PC-3 (cell line): ENCODE measurements around the gene TIMM8A. TPM values are rescaled to one million over a fixed set of nuclear protein-coding genes. Genes with fewer than 3 reads are reported as not detected.

ENCODE experiments used
- ATAC-seq: fragments of 200-7000 bp; cut with Tn5 transposase; 2 replicates; pipeline ENCODE4 v1.9.1; 2020; ENCODE audit warnings: mild to moderate bottlenecking, moderate library complexity
- BruUV-seq: library from RNA; stranded (reverse); fragments of 400-500 nt; replicated peaks from 2 replicates; lab custom pipeline; 2021; lab: Mats Ljungman, UMichigan
- CTCF ChIA-PET: fragments of 300-600 bp; sonication (Branson Sonifier 250); formaldehyde crosslinking; loops from one replicate; lab custom pipeline; 2022; ENCODE audit warnings: antibody characterized with exemption; lab: Charles Lee
- POLR2A ChIA-PET: fragments of 300-600 bp; sonication (Branson Sonifier 250); formaldehyde crosslinking; loops from one replicate; lab custom pipeline; 2022; ENCODE audit warnings: antibody characterized with exemption; ENCODE audit not compliant: unreplicated experiment; lab: Charles Lee
- DNase-seq: peaks from one replicate; pipeline ENCODE4 v3.0.0-alpha.2; 2015
- H2AFZ ChIP-seq: fragments of 300-600 bp; sonication (generic); 2 replicates; pipeline ENCODE4 v1.6.0; 2016; ENCODE audit warnings: antibody characterized with exemption, low read length
- H3F3A ChIP-seq: fragments of 300-600 bp; sonication (generic); one replicate; pipeline ENCODE4 v1.6.0; 2017; ENCODE audit warnings: antibody characterized with exemption, low read length, control low read depth, mild to moderate bottlenecking; ENCODE audit not compliant: unreplicated experiment
- H3K27ac ChIP-seq: fragments of 300-600 bp; sonication (generic); 2 replicates; pipeline ENCODE4 v1.5.1; 2016; ENCODE audit warnings: mild to moderate bottlenecking, low read length
- H3K27me3 ChIP-seq: fragments of 300-600 bp; sonication (generic); 2 replicates; pipeline ENCODE4 v1.6.1; 2016; ENCODE audit warnings: low read length, mixed read lengths
- H3K36me3 ChIP-seq: fragments of 300-600 bp; sonication (generic); 2 replicates; pipeline ENCODE4 v1.6.1; 2016; ENCODE audit warnings: low read depth, mixed run types, low read length, mixed read lengths
- H3K4me1 ChIP-seq: fragments of 300-600 bp; sonication (generic); 2 replicates; pipeline ENCODE4 v1.5.1; 2016; ENCODE audit warnings: low read length; ENCODE audit not compliant: insufficient read depth
- H3K4me2 ChIP-seq: fragments of 300-600 bp; sonication (generic); 2 replicates; pipeline ENCODE4 v1.6.0; 2016; ENCODE audit warnings: low read length
- H3K4me3 ChIP-seq: fragments of 300-600 bp; sonication (generic); 2 replicates; pipeline ENCODE4 v1.5.1; 2016; ENCODE audit warnings: mild to moderate bottlenecking, low read length, mixed read lengths
- H3K79me2 ChIP-seq: fragments of 300-600 bp; sonication (generic); 2 replicates; pipeline ENCODE4 v1.6.1; 2017; ENCODE audit warnings: low read length, mixed read lengths
- H3K9ac ChIP-seq: fragments of 300-600 bp; sonication (generic); 2 replicates; pipeline ENCODE4 v1.6.0; 2016; ENCODE audit warnings: mild to moderate bottlenecking, low read length
- H3K9me2 ChIP-seq: fragments of 300-600 bp; sonication (generic); replicated peaks from 2 replicates; pipeline ENCODE4 v1.6.1; 2016; ENCODE audit warnings: mixed run types, low read length, mixed read lengths
- H3K9me3 ChIP-seq: fragments of 300-600 bp; sonication (generic); 2 replicates; pipeline ENCODE4 v1.6.1; 2016; ENCODE audit warnings: low read length, mixed read lengths
- H4K20me1 ChIP-seq: fragments of 300-600 bp; sonication (generic); 2 replicates; pipeline ENCODE4 v1.6.1; 2016; ENCODE audit warnings: low read length, mixed read lengths
- CTCF ChIP-seq: fragments of 300-600 bp; sonication (generic); conservative IDR thresholded peaks from 2 replicates; pipeline ENCODE4 v1.5.1; 2017; ENCODE audit warnings: antibody characterized with exemption, low read depth, mild to moderate bottlenecking, low read length
- EZH2 ChIP-seq: fragments of 300-600 bp; sonication (generic); IDR thresholded peaks from one replicate; pipeline ENCODE4 v1.6.1; 2017; ENCODE audit warnings: antibody characterized with exemption, mild to moderate bottlenecking, low read length; ENCODE audit not compliant: unreplicated experiment
- EZH2phosphoT487 ChIP-seq: fragments of 300-600 bp; sonication (generic); IDR thresholded peaks from 2 replicates; pipeline ENCODE4 v1.6.1; 2018; ENCODE audit warnings: mild to moderate bottlenecking, antibody characterized with exemption, low read length, borderline replicate concordance
- intact Hi-C: fragments of 100-400 bp; cut with micrococcal nuclease; formaldehyde crosslinking; loops from 2 replicates; pipeline ENCODE4 v1.9.0; 2023
- total RNA-seq: library from RNA; depleted of rRNA; stranded (reverse); fragments of >200 nt; gene quantifications from 2 replicates; pipeline ENCODE4 v1.2.3, GENCODE V29; 2014

Gene TIMM8A
- total RNA-seq, 1 experiment from 2014 or later: 5.0 TPM

- H4K20me1 ChIP-seq: no peaks in the 10 kb centered on the region
- no peak overlapping the region for H3K4me2 ChIP-seq
- no peak overlapping the region for H2AFZ ChIP-seq
- H3K36me3 ChIP-seq: no peaks in the 10 kb centered on the region
- H3K27ac ChIP-seq: no peak overlapping the region
- no peak for TF ChIP-seq EZH2phosphoT487
- no peak for TF ChIP-seq CTCF
- no peak for TF ChIP-seq EZH2
- no peaks in the 10 kb centered on the region for H3K27me3 ChIP-seq
- DNase-seq (no peak), ATAC-seq (no peak)
- intact Hi-C loops: no loop called here
- CTCF ChIA-PET: no interaction called here
- no peaks in the 10 kb centered on the region for H3K79me2 ChIP-seq
- POLR2A ChIA-PET: no interaction called here
- no peaks in the 10 kb centered on the region for H3K9me3 ChIP-seq
- no peaks in the 10 kb centered on the region for H3K4me1 ChIP-seq
- H3K4me3 ChIP-seq: no peak overlapping the region
- no peaks in the 10 kb centered on the region for H3K9me2 ChIP-seq
- BruUV-seq: no TSS peak
- H3F3A ChIP-seq: no peaks in the 10 kb centered on the region
- H3K9ac ChIP-seq: no peak overlapping the region
Measured at GRCh38 chrX:101360390-101360789, 11.8 kb upstream of the TIMM8A start.

- intact Hi-C loops: no loop called here
- H2AFZ ChIP-seq: no peak overlapping the region
Measured at GRCh38 chrX:101359966-101360365, 11.4 kb upstream of the TIMM8A start.

More at GRCh38 chrX:101359966-101360365, 11.4 kb upstream of the TIMM8A start:
- Histone ChIP-seq H3K36me3 (no peaks in the 10 kb centered on the region), H4K20me1 (no peaks in the 10 kb centered on the region), H3K4me3 (no peak overlapping the region), H3K27ac (no peak overlapping the region), H3F3A (no peaks in the 10 kb centered on the region), H3K9ac (no peak overlapping the region), H3K27me3 (no peaks in the 10 kb centered on the region), H3K9me2 (no peaks in the 10 kb centered on the region), H3K79me2 (no peaks in the 10 kb centered on the region), H3K4me1 (no peaks in the 10 kb centered on the region), H3K4me2 (no peak overlapping the region), H3K9me3 (no peaks in the 10 kb centered on the region)
- DNase-seq (no peak), ATAC-seq (no peak)
- CTCF ChIA-PET: no interaction called here
- POLR2A ChIA-PET: no interaction called here
- BruUV-seq: no TSS peak
- TF ChIP-seq CTCF (no peak), EZH2 (no peak), EZH2phosphoT487 (no peak)
